Cerebellar cortex (tissue), 1 donor: ENCODE results near the gene MAPK4.
"Not testable (repeated sequence)": the region's sequence is repeated elsewhere in the genome, so short reads cannot be mapped to it uniquely, and the experiment has no call there.

Experiments
- DNase-seq: peaks from one replicate; pipeline ENCODE4 v3.0.0-alpha.2; 2015; ENCODE audit warnings: low spot score

The MAPK4 gene

GRCh38 chr18:50578030-50578429 is 18.1 kb downstream of the MAPK4 start:
- no peak for DNase-seq

GRCh38 chr18:50578651-50579050 is 18.8 kb downstream of the MAPK4 start:
- DNase-seq = no peak

- no peak for DNase-seq
Measured at GRCh38 chr18:50579061-50579774, 19.3 kb downstream of the MAPK4 start.

GRCh38 chr18:50581517-50581916 is 21.6 kb downstream of the MAPK4 start:
- no peak for DNase-seq

- peak; percentile 65 for DNase-seq
Measured at GRCh38 chr18:50582500-50582899, 22.6 kb downstream of the MAPK4 start.

GRCh38 chr18:50586710-50587109 is 26.8 kb downstream of the MAPK4 start:
- no peak for DNase-seq

- DNase-seq = peak; percentile 84
Measured at GRCh38 chr18:50590593-50590992, 30.7 kb downstream of the MAPK4 start.

GRCh38 chr18:50594012-50594411 is 34.1 kb downstream of the MAPK4 start:
- DNase-seq = no peak

- DNase-seq = no peak
Measured at GRCh38 chr18:50594942-50595341, 35.1 kb downstream of the MAPK4 start.

- no peak for DNase-seq
Measured at GRCh38 chr18:50602466-50602865, 42.6 kb downstream of the MAPK4 start.

GRCh38 chr18:50606609-50607008 is 46.7 kb downstream of the MAPK4 start:
- DNase-seq = no peak

- DNase-seq = no peak
Measured at GRCh38 chr18:50607378-50607926, 47.6 kb downstream of the MAPK4 start.

- not testable (repeated sequence) for DNase-seq
Measured at GRCh38 chr18:50609171-50609570, 49.3 kb downstream of the MAPK4 start.

- no peak for DNase-seq
Measured at GRCh38 chr18:50610349-50610748, 50.5 kb downstream of the MAPK4 start.

- no peak for DNase-seq
Measured at GRCh38 chr18:50611529-50611941, 51.6 kb downstream of the MAPK4 start.

GRCh38 chr18:50614838-50615237 is 55.0 kb downstream of the MAPK4 start:
- no peak for DNase-seq

GRCh38 chr18:50616484-50617048 is 56.7 kb downstream of the MAPK4 start:
- no peak for DNase-seq

GRCh38 chr18:50619861-50620275 is 60.0 kb downstream of the MAPK4 start:
- DNase-seq = no peak

GRCh38 chr18:50620319-50620718 is 60.4 kb downstream of the MAPK4 start:
- no peak for DNase-seq

- DNase-seq = no peak
Measured at GRCh38 chr18:50621366-50621765, 61.5 kb downstream of the MAPK4 start.

- DNase-seq = no peak
Measured at GRCh38 chr18:50622320-50622719, 62.4 kb downstream of the MAPK4 start.

- DNase-seq = no peak
Measured at GRCh38 chr18:50622865-50623393, 63.0 kb downstream of the MAPK4 start.

GRCh38 chr18:50623694-50624352 is 63.9 kb downstream of the MAPK4 start:
- DNase-seq = no peak
